GM18498 (cell line): ENCODE data around the gene NEK1.
A peak's percentile ranks its signal among the peaks of the same experiment; 100 is the strongest.
"Not testable (repeated sequence)": the region's sequence is repeated elsewhere in the genome, so short reads cannot be mapped to it uniquely, and the experiment has no call there.

Source experiments
- ATAC-seq: cut with Tn5 transposase; IDR thresholded peaks from one replicate; pipeline ENCODE4 v1.9.1; 2021; ENCODE audit warnings: mild to moderate bottlenecking, moderate library complexity; ENCODE audit not compliant: unreplicated experiment

NEK1 gene

DNA sequence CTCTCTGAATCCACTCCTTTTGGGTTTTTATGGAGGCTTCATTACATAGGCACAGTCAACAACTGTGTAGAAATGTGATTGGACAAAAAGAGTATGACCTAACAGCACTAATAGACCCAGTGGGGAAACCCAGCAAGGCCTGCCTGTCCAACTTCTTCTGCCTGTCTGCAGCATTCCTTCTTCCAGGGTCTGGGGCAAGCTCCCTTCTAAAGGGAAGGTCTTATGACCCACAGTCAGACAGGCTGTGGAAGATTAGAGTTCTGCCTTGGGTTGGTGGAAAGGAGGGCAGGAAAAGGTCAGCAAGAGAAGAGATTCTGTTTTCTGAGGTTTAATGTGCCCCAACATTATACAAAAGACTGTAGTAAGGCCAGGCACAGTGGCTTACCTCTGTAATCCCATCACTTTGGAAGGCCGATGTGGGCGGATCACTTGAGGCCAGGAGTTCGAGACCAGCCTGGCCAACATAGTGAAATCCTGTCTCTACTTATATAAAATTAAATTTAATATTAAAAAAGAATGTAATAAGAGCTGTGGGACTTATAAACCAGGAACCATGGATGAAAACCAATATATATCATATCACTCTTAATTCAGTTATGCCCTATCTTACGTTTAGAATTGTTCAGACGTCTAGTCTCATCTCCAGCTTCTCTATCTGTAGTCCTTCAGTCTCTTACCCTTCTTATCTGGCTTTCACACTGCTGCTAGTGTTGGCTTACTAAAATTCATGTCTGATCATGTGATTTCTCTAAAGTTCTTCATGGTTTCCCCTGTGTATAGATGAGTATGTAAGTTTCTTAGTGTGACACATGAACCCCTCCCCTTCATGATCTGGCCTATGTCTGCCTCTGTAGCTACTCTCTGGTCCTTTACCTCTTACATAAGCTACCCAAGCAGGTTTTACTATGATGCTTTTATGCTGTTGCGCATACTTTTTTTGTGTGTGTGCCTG is 14.2 kb upstream of the NEK1 start:
- no peak for ATAC-seq

DNA sequence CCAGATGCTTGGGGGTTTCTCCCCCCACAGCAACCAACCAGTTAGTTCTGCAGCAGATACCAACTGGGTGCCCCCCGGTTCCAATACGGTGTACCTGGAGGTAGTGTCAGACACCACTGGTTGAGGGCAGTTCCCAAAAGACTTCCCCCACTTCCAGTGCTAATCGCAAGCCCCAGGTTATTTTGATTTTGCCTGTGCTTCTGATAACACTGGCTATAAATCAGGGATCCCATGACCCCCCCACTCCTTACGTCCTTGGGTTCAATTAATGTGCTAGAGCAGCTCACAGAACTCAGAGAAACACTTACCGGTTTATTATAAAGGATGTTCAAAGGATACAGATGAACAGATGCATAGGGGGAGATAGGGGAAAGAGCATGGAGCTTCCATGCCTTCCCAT is 13.5 kb upstream of the NEK1 start:
- ATAC-seq, result no peak

DNA sequence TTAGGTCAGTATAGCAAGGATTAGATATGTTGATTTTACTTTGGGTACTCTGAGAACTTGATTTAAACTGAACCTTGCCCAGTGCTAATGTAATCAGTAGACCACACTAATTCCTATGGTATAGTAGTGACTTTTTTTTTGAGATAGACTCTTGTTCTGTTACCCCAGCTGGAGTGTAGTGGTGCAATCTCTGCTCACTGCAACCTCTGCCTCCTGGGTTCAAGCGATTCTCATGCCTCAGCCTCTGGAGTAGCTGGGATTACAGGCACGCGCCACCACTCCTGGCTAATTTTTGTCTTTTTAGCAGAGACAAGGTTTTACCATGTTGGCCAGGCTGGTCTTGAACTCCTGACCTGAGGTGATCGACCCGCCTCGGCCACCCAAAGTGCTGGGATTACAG is 11.6 kb upstream of the NEK1 start:
- ATAC-seq, result not testable (repeated sequence)

DNA sequence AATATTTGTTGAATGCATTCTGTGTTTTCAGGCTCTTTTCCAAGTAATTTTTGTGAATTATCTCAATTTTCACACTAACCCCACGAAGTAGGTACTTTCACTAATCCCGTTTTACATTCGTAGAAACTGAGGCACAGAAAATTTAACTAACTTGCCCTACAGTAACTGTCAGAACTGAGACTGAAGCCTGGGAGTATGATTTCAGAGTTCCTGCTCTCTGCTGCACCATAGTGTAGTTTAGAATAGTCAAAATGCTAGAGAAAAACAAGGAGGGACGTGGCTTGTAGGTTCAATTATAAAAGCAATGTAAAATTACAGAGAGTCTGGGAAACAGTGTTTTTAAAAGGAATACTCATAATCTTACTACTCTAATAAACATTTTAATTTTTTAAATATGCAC is 10.2 kb upstream of the NEK1 start:
- no peak for ATAC-seq

DNA sequence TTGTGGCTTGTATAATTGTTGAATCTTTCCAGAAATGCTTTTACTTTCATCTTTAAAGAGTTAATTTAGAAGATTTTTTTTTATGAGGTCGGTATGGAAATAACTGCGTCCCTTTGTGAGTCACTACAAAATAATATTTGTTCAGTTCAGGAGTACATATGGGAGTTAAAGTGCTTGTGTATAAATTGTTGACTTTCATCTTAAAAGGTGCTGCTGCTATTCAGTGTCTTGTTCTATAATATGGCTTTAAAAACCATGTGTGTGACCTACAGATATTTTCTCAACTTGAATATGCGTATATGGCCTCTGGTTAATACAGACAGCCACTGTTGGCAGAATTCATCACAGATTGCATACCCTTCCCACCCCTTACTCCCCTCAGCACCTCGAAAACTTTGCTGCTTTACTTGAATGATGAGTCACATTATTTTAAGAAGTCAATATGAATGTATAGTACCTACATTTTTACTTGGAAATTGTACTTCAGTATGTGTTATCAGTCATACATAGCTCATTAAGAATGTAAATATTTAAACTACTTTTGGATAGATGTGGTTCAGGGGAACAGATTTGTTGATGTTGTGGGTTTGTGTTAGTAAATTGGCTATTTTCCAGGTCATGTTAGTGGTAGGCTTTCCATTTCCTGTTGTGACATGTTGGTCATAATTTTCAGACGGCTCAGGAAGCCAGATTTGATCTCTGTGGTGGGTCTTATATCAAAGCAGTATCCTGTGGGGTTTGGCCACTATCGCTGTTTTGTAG is 9.5 kb upstream of the NEK1 start:
- no peak for ATAC-seq

DNA sequence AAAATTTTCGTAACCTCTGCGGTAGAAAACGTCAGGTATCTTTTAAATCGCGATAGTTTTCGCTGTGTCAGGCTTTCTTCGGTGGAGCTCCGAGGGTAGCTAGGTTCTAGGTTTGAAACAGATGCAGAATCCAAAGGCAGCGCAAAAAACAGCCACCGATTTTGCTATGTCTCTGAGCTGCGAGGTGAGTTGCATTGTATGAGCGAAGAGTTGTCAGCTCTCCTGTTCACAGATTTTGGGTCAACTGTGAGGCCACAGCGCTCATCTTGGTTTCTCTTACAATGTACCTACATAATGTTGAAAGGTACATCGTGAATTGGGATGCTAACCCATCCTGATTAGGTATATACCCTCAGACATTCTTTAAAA is 8.5 kb upstream of the NEK1 start:
- ATAC-seq, result no peak

DNA sequence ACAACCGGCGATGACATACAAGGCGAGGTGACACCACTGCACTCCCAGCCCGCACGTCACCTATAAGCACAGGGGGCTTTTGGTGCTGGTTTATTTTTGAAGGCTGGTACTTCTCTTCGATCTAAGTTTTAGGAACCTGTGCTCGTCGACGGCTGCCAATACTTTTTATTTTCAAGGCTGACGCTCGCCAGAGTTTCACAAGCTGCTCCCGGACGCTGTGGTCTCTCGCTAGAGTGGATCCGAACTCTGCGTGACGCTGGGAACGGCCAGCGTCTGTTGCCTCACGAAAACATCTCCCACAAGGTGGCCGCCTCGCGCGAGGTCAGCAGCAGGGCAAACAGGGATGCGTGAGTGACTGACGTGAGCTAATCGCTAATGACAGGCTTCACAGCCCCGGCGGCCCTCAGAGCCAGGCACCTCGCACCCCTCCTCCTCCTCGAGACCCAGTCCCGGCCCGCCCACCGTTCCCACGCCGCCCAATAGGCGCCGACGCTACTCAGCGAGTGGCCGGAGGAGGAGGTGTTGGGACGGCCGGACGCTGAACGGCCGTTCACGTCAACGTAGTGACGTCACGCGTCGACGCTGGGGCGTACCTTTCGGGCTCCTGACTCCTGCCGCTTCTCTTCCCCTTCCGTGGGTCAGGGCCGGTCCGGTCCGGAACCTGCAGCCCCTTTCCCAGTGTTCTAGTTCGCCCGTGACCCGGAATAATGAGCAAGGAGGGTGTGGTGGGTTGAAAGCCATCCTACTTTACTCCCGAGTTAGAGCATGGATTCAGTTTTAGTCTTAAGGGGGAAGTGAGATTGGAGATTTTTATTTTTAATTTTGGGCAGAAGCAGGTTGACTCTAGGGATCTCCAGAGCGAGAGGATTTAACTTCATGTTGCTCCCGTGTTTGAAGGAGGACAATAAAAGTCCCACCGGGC is 7.8 kb upstream of the NEK1 start, which contains the start of gene CLCN3:
Gene CLCN3, plus strand, starts transcription at position 621 of the 922 bp plus-strand sequence. CDS start 15,351 bp downstream, outside the sequence.
- peak; percentile 95 for ATAC-seq

DNA sequence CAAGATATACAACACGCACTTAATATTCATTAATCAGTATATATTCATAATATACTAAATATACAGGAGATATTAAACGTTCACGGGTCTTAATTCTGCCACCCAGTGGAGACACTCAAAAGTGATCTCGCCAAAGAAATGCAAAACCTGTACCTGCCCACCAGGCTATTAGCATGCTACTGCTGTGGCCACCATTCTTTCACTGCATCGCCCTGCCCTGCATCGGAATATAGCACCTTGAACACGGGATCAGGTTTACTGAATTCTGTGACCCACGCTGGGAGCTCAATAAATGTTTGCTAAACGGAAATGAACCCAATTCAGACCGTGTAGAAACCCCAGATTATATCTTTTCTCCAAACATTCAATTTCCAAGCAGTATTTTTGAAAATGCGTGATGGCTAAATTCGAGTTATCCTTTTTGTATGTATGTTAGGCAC is 7.2 kb upstream of the NEK1 start:
- peak; percentile 52 for ATAC-seq

DNA sequence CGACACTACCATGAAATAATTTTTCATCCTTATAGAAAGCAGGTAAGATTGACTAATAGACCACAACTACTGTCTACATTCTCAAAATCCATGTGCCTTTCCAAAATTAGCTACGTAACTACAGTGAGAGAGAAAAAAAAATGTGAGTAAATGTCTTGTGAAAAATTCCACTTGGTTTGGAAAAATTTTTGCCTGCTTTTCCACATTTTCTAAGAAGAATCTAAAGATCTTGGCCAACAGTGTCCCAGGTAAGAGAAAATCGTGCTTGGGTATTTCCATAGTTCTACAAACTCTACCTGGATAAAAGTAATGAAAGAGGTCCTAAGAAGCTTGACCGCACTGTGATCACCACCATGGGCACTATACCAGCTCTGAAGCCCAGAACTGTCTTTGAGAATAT is 6.6 kb upstream of the NEK1 start:
- ATAC-seq, result no peak

DNA sequence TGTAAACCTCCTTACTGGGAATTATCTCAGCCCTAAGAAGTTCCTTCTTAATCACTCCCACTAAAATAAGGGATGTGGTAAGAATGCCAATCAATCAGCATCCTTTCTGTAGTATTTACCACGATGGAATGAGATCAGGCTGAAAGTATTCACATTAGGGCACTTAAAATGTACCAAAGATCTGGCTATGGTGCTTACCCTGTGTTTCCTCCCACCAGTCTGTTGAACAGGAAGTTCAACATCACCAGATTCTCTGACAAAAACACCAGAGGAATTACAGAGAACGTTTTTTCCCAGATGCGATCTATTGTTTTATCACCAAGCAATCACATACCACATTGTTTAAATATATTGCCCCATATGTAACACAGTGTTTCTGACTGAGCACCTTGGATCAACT is 5.9 kb upstream of the NEK1 start:
- ATAC-seq, result no peak

DNA sequence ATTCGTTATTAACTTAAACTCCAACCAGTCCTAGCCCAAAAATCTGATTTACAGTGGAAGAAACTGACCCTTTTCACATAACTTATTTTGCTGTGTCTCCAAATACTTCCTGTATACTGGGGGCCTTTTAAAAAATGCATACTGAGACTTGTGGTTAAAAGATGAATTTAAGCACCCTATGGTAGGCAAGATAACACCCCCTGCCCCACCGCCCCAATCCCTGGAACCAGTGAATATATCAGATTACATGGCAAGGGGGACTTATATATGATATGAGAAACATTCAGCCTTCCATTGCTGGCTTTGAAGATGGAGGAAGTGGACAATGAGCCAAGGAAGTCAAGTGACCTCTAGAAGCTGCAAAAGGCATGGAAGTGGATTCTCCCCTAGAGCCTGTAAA is 4.9 kb upstream of the NEK1 start:
- ATAC-seq, result no peak

DNA sequence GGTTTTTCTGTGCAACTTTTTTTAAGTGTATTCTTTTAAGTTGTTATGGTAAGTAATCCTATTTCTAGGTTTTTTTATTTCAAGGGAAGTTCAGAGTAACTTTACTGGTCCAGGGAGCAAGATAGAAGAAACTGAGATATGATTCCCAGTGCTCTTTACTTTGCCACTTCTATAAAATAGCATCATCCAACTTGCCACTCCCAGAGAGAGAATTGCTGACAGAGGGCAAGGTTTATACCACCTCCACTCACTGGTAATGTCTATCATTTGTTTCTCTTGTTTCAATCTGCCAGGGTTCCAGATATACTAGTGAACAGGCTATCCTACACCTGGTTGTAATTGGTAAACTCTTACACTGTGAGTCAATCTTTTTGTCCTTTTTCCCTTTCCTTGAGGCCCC is 4.5 kb upstream of the NEK1 start:
- ATAC-seq, result no peak

DNA sequence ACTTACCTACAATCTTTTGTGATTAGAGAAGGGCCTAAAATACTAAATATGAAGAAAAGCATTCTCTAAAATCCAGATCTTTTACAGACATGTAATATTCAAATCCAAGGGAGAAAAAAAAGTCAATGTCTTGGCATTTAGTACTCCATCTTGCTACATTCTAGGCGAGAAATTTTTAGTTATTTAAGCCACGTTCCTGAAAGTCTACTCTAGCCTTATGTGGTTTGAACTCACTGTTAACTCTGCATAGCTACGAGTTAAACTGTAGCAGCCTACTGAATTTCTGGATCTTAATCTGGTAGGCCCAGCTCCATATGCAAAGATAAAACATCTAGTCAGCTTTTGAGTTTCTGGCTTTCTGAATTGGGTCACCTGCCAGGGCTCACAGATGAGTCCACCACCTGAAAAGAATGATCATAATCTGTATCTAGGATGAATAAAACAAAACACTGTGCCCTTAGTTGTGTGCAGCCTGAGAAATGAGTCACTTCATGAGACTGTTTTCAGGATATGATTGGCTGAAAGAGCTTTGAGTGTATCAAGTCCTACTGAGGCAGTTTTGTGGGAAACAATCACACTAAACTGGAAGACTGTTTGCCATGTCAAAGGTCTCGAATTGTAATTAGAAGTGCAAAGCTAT is 3.2 kb upstream of the NEK1 start:
- ATAC-seq, result no peak

DNA sequence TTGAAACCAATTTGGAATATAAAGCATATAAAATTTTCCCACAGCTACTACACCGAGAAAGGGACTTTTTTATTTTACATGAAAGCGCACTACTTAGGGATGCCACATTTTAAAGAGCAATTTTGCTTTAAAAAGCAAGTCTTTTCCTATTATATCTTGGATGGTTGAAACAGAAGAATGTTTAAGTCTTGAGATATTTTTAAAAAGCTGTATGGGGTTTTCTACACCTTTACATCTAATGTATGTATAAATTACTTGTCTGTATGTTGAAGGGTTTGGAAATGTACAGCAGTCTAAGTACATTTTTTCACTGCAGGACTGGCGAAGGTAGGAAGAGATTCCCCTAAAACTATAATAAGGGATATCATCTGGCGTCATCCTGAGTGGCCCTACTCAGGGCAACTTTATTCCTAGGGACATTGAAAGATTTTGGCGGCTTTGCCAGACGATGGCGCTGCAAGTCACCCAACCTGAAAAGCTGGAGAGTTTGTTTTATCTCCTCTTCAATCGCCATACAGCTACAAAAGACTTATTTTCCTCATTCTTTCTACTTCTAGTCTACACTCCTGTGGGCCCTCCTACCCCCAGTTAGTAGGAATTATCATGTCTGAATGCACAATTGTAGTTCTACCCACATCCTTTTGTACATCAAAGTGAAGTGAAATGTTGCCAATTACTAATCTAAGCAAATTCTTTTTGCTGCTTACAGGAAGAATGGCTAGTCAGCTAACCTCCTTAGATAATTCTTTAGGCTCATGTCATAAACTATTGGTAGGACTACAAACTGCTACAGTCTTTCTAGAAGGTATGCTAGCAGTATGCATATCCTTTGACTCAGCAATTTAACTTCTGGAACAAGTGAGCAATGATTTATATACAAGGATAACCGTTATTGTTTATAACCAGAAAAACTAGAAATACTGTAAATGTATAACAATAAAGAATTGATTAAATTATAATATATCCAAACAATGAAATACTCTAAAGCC is 782 bp upstream of the NEK1 start:
- peak; percentile 37 for ATAC-seq

DNA sequence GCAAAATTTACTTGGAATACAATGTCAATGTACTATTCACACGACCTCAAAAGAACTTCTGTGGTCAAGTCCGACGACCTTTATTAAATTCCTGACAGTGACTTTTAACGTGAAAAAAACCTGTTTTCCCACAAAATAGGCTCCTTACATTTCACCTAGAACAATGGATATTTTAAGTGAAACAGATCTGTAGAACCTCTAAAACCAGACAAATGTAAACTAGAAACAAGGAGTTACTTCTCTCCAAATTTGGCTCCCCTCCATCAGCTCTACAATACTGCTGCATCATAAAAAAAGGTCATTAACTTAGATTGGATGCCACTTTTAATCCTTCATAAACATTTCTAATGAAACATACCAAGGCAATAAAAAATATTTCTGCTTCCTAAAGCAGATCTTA is 1.2 kb downstream of the NEK1 start:
- no peak for ATAC-seq

DNA sequence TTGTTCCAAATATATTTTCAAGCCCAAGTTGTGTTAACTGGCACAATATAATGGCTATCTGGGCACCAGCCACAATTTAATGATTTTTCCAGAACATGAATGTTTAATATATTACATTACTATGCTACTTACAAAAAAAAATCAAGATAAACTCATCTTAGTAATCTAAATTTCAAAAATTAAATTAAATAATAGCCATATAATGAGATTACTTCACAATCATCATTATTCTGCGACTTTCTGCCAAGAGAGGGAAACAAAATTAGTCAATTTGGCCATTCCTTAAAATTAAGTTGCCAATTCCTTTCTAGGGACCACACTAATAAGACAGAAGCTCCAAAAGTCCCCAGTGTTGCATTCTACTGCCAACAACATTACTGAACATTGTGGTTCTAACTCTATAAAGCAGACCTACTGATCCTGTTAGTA is 7.5 kb downstream of the NEK1 start:
- no peak for ATAC-seq

DNA sequence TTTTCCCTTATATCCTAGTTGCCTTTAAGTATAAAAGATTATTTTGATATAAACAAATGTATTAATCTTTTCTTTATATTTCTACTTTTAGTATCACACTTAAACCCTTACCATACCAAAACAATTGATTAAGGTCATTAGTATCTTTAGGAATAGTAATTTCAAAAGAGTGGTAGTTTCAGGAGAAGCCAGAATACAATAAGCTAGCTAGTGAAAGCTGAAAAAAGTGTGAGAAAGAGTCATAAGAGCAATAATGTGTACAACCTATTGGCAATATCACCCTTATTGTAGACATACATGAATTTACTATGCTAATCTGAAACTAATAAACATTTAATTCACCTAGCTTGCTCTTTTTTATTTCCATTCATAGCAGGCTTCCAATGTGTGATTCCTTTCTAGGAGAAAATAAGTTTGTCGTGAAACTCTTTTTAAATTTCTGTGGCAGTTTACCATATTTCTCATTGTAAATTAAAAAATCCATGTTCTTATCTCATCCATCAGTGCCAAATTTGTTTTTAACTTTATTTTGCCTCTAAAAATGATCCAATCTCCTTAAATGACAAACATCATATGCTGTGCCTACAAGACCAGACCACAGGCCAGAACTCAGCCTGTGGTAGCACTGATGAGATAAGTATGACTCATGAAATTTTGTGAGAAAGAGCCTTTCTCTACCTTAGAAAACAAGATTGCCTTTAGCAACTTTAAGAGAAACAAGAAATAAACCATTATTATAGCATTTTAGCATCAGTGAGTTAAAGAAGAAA is 8.1 kb downstream of the NEK1 start:
- ATAC-seq, result peak; percentile 70

DNA sequence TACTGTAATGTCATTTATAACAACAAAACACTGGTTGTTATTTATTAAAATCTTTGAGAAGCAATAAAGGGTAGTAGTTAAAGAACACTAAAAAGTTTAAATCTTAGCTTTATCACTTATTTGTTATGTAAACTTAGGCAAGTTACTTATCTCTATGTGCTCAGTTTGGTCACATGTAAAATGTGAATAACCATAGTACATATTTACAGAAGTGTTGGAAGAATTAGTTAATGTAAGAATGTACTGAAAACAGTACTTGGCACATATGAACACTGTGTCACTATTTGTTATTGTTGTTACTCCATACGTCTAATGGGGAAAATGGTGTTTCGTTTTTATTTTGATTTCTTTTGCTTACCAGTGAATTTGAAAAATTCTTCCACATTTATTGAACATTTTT is 9.1 kb downstream of the NEK1 start:
- no peak for ATAC-seq
